Hepatocyte (in vitro differentiated cells): Measurements from ENCODE around the gene SLC35D2.

ENCODE experiments used
- EZH2 ChIP-seq: fragments of 200-600 bp; sonication (generic); IDR thresholded peaks from 2 replicates; pipeline ENCODE4 v1.6.1; 2016; ENCODE audit warnings: antibody characterized with exemption, mild to moderate bottlenecking, borderline replicate concordance
- EZH2phosphoT487 ChIP-seq: fragments of 200-600 bp; sonication (generic); IDR thresholded peaks from one replicate; pipeline ENCODE4 v1.6.1; 2018; ENCODE audit warnings: antibody characterized with exemption, mild to moderate bottlenecking, low read depth, moderate library complexity; ENCODE audit not compliant: unreplicated experiment, severe bottlenecking
- TF ChIP-seq, protein P1 (sequence below): fragments of 200-600 bp; sonication (generic); IDR thresholded peaks from 2 replicates; pipeline ENCODE4 v1.5.1; 2016; ENCODE audit warnings: antibody characterized with exemption, mild to moderate bottlenecking; ENCODE audit not compliant: poor library complexity

- TF ChIP-seq, protein P1, sequence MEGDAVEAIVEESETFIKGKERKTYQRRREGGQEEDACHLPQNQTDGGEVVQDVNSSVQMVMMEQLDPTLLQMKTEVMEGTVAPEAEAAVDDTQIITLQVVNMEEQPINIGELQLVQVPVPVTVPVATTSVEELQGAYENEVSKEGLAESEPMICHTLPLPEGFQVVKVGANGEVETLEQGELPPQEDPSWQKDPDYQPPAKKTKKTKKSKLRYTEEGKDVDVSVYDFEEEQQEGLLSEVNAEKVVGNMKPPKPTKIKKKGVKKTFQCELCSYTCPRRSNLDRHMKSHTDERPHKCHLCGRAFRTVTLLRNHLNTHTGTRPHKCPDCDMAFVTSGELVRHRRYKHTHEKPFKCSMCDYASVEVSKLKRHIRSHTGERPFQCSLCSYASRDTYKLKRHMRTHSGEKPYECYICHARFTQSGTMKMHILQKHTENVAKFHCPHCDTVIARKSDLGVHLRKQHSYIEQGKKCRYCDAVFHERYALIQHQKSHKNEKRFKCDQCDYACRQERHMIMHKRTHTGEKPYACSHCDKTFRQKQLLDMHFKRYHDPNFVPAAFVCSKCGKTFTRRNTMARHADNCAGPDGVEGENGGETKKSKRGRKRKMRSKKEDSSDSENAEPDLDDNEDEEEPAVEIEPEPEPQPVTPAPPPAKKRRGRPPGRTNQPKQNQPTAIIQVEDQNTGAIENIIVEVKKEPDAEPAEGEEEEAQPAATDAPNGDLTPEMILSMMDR, result no peak
- TF ChIP-seq EZH2phosphoT487 (no peak), EZH2 (no peak)
These were observed 15.6 kb downstream of the SLC35D2 start for GRCh38 chr9:96367943-96368342.
